C4-2B (cell line): ENCODE results near the gene ZNF792.

Source experiments
- CTCF ChIP-seq: fragments of 450-650 bp; conservative IDR thresholded peaks from 2 replicates; pipeline ENCODE4 v1.5.1; 2017; ENCODE audit warnings: mild to moderate bottlenecking
- ZFX ChIP-seq: fragments of 450-650 bp; IDR thresholded peaks from 2 replicates; pipeline ENCODE4 v1.6.1; 2017

- TF ChIP-seq CTCF (no peak), ZFX (no peak)
Measured at GRCh38 chr19:34910770-34911169, 53.3 kb downstream of the ZNF792 start.
